H1 (cell line): ENCODE results near the gene GPA33. TPM values are rescaled to one million over a fixed set of nuclear protein-coding genes. Genes with fewer than 3 reads are reported as not detected.
A peak's percentile ranks its signal among the peaks of the same experiment; 100 is the strongest.

Source experiments
- CTCF ChIA-PET: fragments of 300-600 bp; sonication (Branson Sonifier 250); formaldehyde crosslinking; loops from one replicate; lab custom pipeline; 2021; ENCODE audit not compliant: partially characterized antibody; lab: Charles Lee
- POLR2A ChIA-PET: fragments of 300-600 bp; sonication (Branson Sonifier 250); formaldehyde crosslinking; loops from one replicate; lab custom pipeline; 2021; ENCODE audit warnings: inconsistent platforms; ENCODE audit not compliant: partially characterized antibody; lab: Charles Lee
- DNase-seq, 2 experiments: peaks; one replicate each; pipeline versions ENCODE4 v3.0.0 to v3.0.0-alpha.2; 2010 to 2022; ENCODE audit warnings: low spot score in 2 of 2, low read depth in 1 of 2, mixed read lengths in 1 of 2
- FAIRE-seq: peaks from 2 replicates; lab custom pipeline; 2011; peaks lifted over from hg19 to GRCh38; lab: Jason Lieb, UNC
- H2AFZ ChIP-seq: 2 replicates; pipeline ENCODE4 v1.8.1; 2012; ENCODE audit warnings: low read length, inconsistent platforms
- H2AK5ac ChIP-seq: 2 replicates; pipeline ENCODE4 v1.6.1; 2013; ENCODE audit warnings: low read depth, low read length
- H2BK120ac ChIP-seq: replicated peaks from 2 replicates; pipeline ENCODE3; 2013; ENCODE audit warnings: low read depth, low read length, inconsistent platforms
- H2BK12ac ChIP-seq: 2 replicates; pipeline ENCODE4 v1.6.1; 2013; ENCODE audit warnings: low read depth, low read length
- H2BK15ac ChIP-seq: 2 replicates; pipeline ENCODE4 v1.6.1; 2013; ENCODE audit warnings: low read length
- H2BK20ac ChIP-seq: 2 replicates; pipeline ENCODE4 v1.6.1; 2013; ENCODE audit warnings: low read length
- H2BK5ac ChIP-seq: 2 replicates; pipeline ENCODE4 v1.6.1; 2013; ENCODE audit warnings: low read depth, low read length
- H3K14ac ChIP-seq: 2 replicates; pipeline ENCODE4 v1.6.1; 2013; ENCODE audit warnings: inconsistent platforms; ENCODE audit not compliant: insufficient read length
- H3K18ac ChIP-seq: 2 replicates; pipeline ENCODE4 v1.6.1; 2013; ENCODE audit warnings: low read length; ENCODE audit errors: extremely low read depth
- H3K23ac ChIP-seq: 2 replicates; pipeline ENCODE4 v1.6.1; 2013; ENCODE audit warnings: inconsistent platforms; ENCODE audit not compliant: insufficient read length
- H3K23me2 ChIP-seq: 2 replicates; pipeline ENCODE4 v1.6.1; 2013; ENCODE audit warnings: low read depth, low read length
- H3K27ac ChIP-seq: 2 replicates; pipeline ENCODE4 v1.6.1; 2011; ENCODE audit warnings: low read depth, low read length, inconsistent platforms
- H3K27me3 ChIP-seq, 4 experiments: replicated peaks in 1 of 4; 1 replicate in 1 of 4; 2 replicates in 3 of 4; pipeline versions ENCODE4 v1.6.1 to v1.8.1; 2011 to 2013; ENCODE audit warnings: low read length in 3 of 4, mild to moderate bottlenecking in 3 of 4, inconsistent platforms in 2 of 4, mixed read lengths in 2 of 4, moderate library complexity in 1 of 4; ENCODE audit not compliant: control insufficient read depth in 3 of 4, insufficient read depth in 3 of 4; ENCODE audit errors: extremely low read depth in 1 of 4
- H3K36me3 ChIP-seq, 4 experiments: 2 replicates each; pipeline versions ENCODE4 v1.6.1 to v1.8.1; 2011 to 2013; ENCODE audit warnings: mild to moderate bottlenecking in 4 of 4, low read length in 3 of 4, moderate library complexity in 2 of 4, control low read depth in 1 of 4, inconsistent platforms in 1 of 4; ENCODE audit not compliant: insufficient read depth in 4 of 4, control insufficient read depth in 2 of 4
- H3K4ac ChIP-seq: replicated peaks from 2 replicates; pipeline ENCODE3; 2013; ENCODE audit warnings: low read length, low read depth, mixed read lengths, inconsistent platforms; ENCODE audit not compliant: insufficient read length
- H3K4me1 ChIP-seq, 4 experiments: replicated peaks in 1 of 4; 1 replicate in 1 of 4; 2 replicates in 3 of 4; pipeline versions ENCODE4 v1.6.1 to v1.8.1; 2011 to 2013; ENCODE audit warnings: low read length in 3 of 4, inconsistent platforms in 2 of 4, mixed read lengths in 1 of 4; ENCODE audit not compliant: insufficient read depth in 4 of 4, control insufficient read depth in 3 of 4
- H3K4me2 ChIP-seq, 2 experiments: 2 replicates each; pipeline versions ENCODE4 v1.6.1 to v1.8.1; 2011 to 2013; ENCODE audit warnings: low read depth in 2 of 2, low read length in 2 of 2, control low read depth in 1 of 2, inconsistent platforms in 1 of 2, mild to moderate bottlenecking in 1 of 2; ENCODE audit not compliant: insufficient read depth in 1 of 2
- H3K4me3 ChIP-seq, 4 experiments: fragments of 200-600, 300-600 bp in 1 of 4; sonication (generic), shearing (Covaris generic), sonication (Bioruptor Twin) in 1 of 4; 2 replicates each; pipeline versions ENCODE4 v1.5.1 to v1.8.1; 2011 to 2016; ENCODE audit warnings: low read length in 4 of 4, low read depth in 3 of 4, control low read depth in 2 of 4, inconsistent platforms in 2 of 4, mild to moderate bottlenecking in 2 of 4, mixed read lengths in 1 of 4, moderate library complexity in 1 of 4; ENCODE audit not compliant: insufficient read depth in 2 of 4; ENCODE audit errors: extremely low read depth in 1 of 4
- H3K56ac ChIP-seq: replicated peaks from 2 replicates; pipeline ENCODE3; 2013; ENCODE audit warnings: low read depth, mild to moderate bottlenecking, mixed read lengths, low read length, inconsistent platforms; ENCODE audit not compliant: insufficient read length
- H3K79me1 ChIP-seq: 2 replicates; pipeline ENCODE4 v1.6.1; 2013; ENCODE audit warnings: low read depth, low read length, control low read depth
- H3K79me2 ChIP-seq, 2 experiments: 2 replicates each; pipeline versions ENCODE4 v1.6.1 to v1.8.1; 2012 to 2013; ENCODE audit warnings: low read length in 2 of 2, mild to moderate bottlenecking in 2 of 2, inconsistent platforms in 1 of 2; ENCODE audit not compliant: insufficient read depth in 2 of 2, control insufficient read depth in 1 of 2
- H3K9ac ChIP-seq, 4 experiments: replicated peaks in 1 of 4; 1 replicate in 1 of 4; 2 replicates in 3 of 4; pipeline versions ENCODE4 v1.6.1 to v1.8.1; 2011 to 2013; ENCODE audit warnings: low read depth in 3 of 4, low read length in 3 of 4, control low read depth in 2 of 4, mild to moderate bottlenecking in 2 of 4, moderate library complexity in 2 of 4, inconsistent platforms in 1 of 4; ENCODE audit errors: extremely low read depth in 1 of 4
- H3K9me3 ChIP-seq, 2 experiments: 2 replicates each; pipeline versions ENCODE4 v1.6.1 to v1.8.1; 2012 to 2013; ENCODE audit warnings: mild to moderate bottlenecking in 2 of 2, moderate library complexity in 2 of 2, control low read depth in 1 of 2, inconsistent platforms in 1 of 2, low read depth in 1 of 2, low read length in 1 of 2, mixed read lengths in 1 of 2; ENCODE audit not compliant: insufficient read depth in 2 of 2
- H4K20me1 ChIP-seq, 2 experiments: replicated peaks in 1 of 2; 2 replicates each; pipeline versions ENCODE3 to v1.8.1; 2011 to 2013; ENCODE audit warnings: inconsistent platforms in 2 of 2, low read length in 2 of 2, mild to moderate bottlenecking in 1 of 2; ENCODE audit not compliant: insufficient read depth in 2 of 2, control insufficient read depth in 1 of 2
- H4K5ac ChIP-seq: 2 replicates; pipeline ENCODE4 v1.6.1; 2013; ENCODE audit warnings: low read length, low read depth, mixed read lengths, inconsistent platforms; ENCODE audit not compliant: insufficient read length
- H4K8ac ChIP-seq: 2 replicates; pipeline ENCODE4 v1.8.0; 2013; ENCODE audit warnings: mild to moderate bottlenecking, moderate library complexity, low read length, inconsistent platforms; ENCODE audit not compliant: insufficient read depth; ENCODE audit errors: extremely low read depth
- H4K91ac ChIP-seq: replicated peaks from 2 replicates; pipeline ENCODE3; 2013; ENCODE audit warnings: low read length, mixed read lengths, inconsistent platforms; ENCODE audit not compliant: insufficient read length
- CREB1 ChIP-seq: IDR thresholded peaks from 2 replicates; pipeline ENCODE4 v1.6.1; 2012; ENCODE audit warnings: inconsistent platforms
- CTCF ChIP-seq, 3 experiments: IDR thresholded peaks; 1 replicate in 2 of 3; 2 replicates in 1 of 3; pipeline versions ENCODE4 v1.5.1 to v1.6.1; 2011; ENCODE audit warnings: low read length in 3 of 3, mild to moderate bottlenecking in 3 of 3, inconsistent platforms in 2 of 3, low read depth in 1 of 3, moderate library complexity in 1 of 3; ENCODE audit not compliant: insufficient read depth in 1 of 3; ENCODE audit errors: control extremely low read depth in 1 of 3
- MAX ChIP-seq: IDR thresholded peaks from 2 replicates; pipeline ENCODE4 v1.6.1; 2012; ENCODE audit warnings: inconsistent platforms
- RFX5 ChIP-seq: IDR thresholded peaks from 2 replicates; pipeline ENCODE4 v1.6.1; 2011; ENCODE audit warnings: low read depth, low read length, improper control_type of control experiment, borderline replicate concordance
- SIN3A ChIP-seq, 2 experiments: IDR thresholded peaks in 1 of 2; conservative IDR thresholded peaks in 1 of 2; 2 replicates each; pipeline ENCODE4 v1.6.1; 2011 to 2012; ENCODE audit warnings: low read length in 2 of 2, improper control_type of control experiment in 1 of 2, low read depth in 1 of 2, mild to moderate bottlenecking in 1 of 2
- SRF ChIP-seq: IDR thresholded peaks from 2 replicates; pipeline ENCODE4 v1.6.1; 2011; ENCODE audit warnings: mild to moderate bottlenecking, low read depth, low read length, moderate library complexity
- TCF12 ChIP-seq: IDR thresholded peaks from 2 replicates; pipeline ENCODE4 v1.6.1; 2011; ENCODE audit warnings: low read depth, mild to moderate bottlenecking, low read length
- USF2 ChIP-seq: IDR thresholded peaks from 2 replicates; pipeline ENCODE4 v1.6.1; 2011; ENCODE audit warnings: low read length, improper control_type of control experiment
- YY1 ChIP-seq: IDR thresholded peaks from 2 replicates; pipeline ENCODE4 v1.6.1; 2011; ENCODE audit warnings: low read depth, mild to moderate bottlenecking, low read length
- WGBS, 2 experiments: shearing (Covaris generic) in 1 of 2; methylation state at CpG; one replicate each; pipeline versions ENCODE4 v1.1.6 to v1.1.7; 2013 to 2015; ENCODE audit warnings: low lambda C conversion rate in 2 of 2, mixed read lengths in 2 of 2, inconsistent platforms in 1 of 2, low coverage in 1 of 2, missing lambda C conversion rate in 1 of 2; ENCODE audit not compliant: insufficient replicate concordance in 2 of 2, insufficient coverage in 1 of 2, insufficient read length in 1 of 2; ENCODE audit errors: extremely low coverage in 1 of 2, missing lambda C conversion rate in 1 of 2; 5-methylcytosine and 5-hydroxymethylcytosine counted together
- polyA plus RNA-seq, 7 experiments: library from polyadenylated mRNA; depleted of rRNA in 3 of 7; stranded (reverse) in 5 of 7; unstranded in 2 of 7; fragments of >200 nt in 5 of 7; fragments of 200-250 nt in 2 of 7; gene quantifications; 1 replicate in 5 of 7; 2 replicates in 1 of 7; 4 replicates in 1 of 7; pipeline versions ENCODE4 v1.2.1 to v1.2.3, GENCODE V29; 2011 to 2013; ENCODE audit warnings: missing spikeins in 2 of 7, mixed read lengths in 2 of 7
- total RNA-seq: library from RNA; stranded (reverse); fragmentation: NEBNext Ultra II Directional; extraction: Animal tissue kit (Norgen Biotek cat#: 25700); gene quantifications from 2 replicates; pipeline ENCODE4 v1.2.1, GENCODE V29; 2021

Gene GPA33
- total and polyA plus RNA-seq, 2 of the 8 experiments (the other 6 are each of a cell fraction or from before 2014, with no cell fraction given), result 0.19 to 0.67 TPM

- Histone ChIP-seq H2BK15ac (peak overlapping the region; percentile 95; the same call in 1 of the 2 replicates), H2AK5ac (no peak overlapping the region), H2BK120ac (no peak overlapping the region), H3K27ac (no peak overlapping the region), H3K9ac (no peak overlapping the region), H2BK20ac (no peak overlapping the region), H3K79me1 (no peaks in the 10 kb centered on the region), H3K56ac (no peak overlapping the region), H4K91ac (no peak overlapping the region), H3K27me3 (no peaks in the 10 kb centered on the region), H4K5ac (no peak overlapping the region), H2BK5ac (no peak overlapping the region), H3K79me2 (no peaks in the 10 kb centered on the region), H3K14ac (no peak overlapping the region), H4K8ac (no peak overlapping the region), H3K23me2 (peaks cover 8% of the 10 kb centered on the region), H2AFZ (no peak overlapping the region), H3K9me3 (no peaks in the 10 kb centered on the region), H3K36me3 (no peaks in the 10 kb centered on the region), H3K4me2 (no peak overlapping the region), H3K4me1 (peaks cover 0 to 8% (median 2%) of the 10 kb centered on the region in 4 experiments; a peak in 4 of 7 replicates), H4K20me1 (peaks cover 0 to 7% of the 10 kb centered on the region in 2 experiments), H3K23ac (no peak overlapping the region), H3K4ac (no peak overlapping the region), H3K4me3 (no peak overlapping the region), H2BK12ac (no peak overlapping the region; the same call in 1 of the 2 replicates), H3K18ac (no peak overlapping the region)
- ChIA-PET POLR2A (interaction anchor here (1.4 kb wide), 1 partner anchor 183 kb away, joined by 4 read pairs; no protein-coding TSS in a partner anchor), CTCF (interaction anchor here (0.5 to 18.6 kb wide), 33 partner anchors 9 to 824 kb away, joined by 3 to 874 read pairs (median 5); partner anchors contain the start of genes ILDR2, STYXL2 and TADA1)
- WGBS, 2 experiments, result 55% methylated on average over 6 of the region's 6 CpGs; no CpG with 5 or more reads in 1 of the 2 experiments
- DNase-seq (peak in 1 of 2 experiments; percentile 33), FAIRE-seq (no peak)
- TF ChIP-seq CTCF (IDR thresholded peaks at IDR 0.05; ENCODE audit: control extremely low read depth in 1 of 3, insufficient read depth in 1 of 3, low read depth in 1 of 3, low read length in 3 of 3) (peak; percentile 67 to 81 (median 74)), TCF12 (no peak), RFX5 (0 out of 2 replicates have a peak, but pooled peaks have one; percentile 33), YY1 (0 out of 2 replicates have a peak, but pooled peaks have one; percentile 32), SRF (no peak), SIN3A (conservative IDR thresholded peaks at IDR 0.05 in 1 of 2, IDR thresholded peaks at IDR 0.05 in 1 of 2; ENCODE audit: low read depth in 1 of 2, low read length in 2 of 2) (0 out of 4 replicates have a peak, but pooled peaks of 1 of the 2 experiments have one; percentile 45), MAX (0 out of 2 replicates have a peak, but pooled peaks have one; percentile 7), CREB1 (0 out of 2 replicates have a peak, but pooled peaks have one; percentile 10), USF2 (no peak)
Observed at GRCh38 chr1:167057241-167057688, 32.9 kb downstream of the GPA33 start.
